SK-N-SH treated with all-trans-retinoic acid at 6 μM for 48 hours (cell line): Measurements from ENCODE around the gene KCNMA1.

ENCODE experiments used
- ATAC-seq: fragments of 200-7000 bp; cut with Tn5 transposase; 3 replicates; pipeline ENCODE4 v1.9.1; 2020; ENCODE audit warnings: mild to moderate bottlenecking, moderate library complexity
- ARNTL ChIP-seq: fragments of 450-650 bp; formaldehyde crosslinking; IDR thresholded peaks from 2 replicates; pipeline ENCODE4 v1.5.0; 2020; ENCODE audit warnings: low read depth, mild to moderate bottlenecking, moderate library complexity, borderline replicate concordance
- BACH2 ChIP-seq: fragments of 250-450 bp; sonication (Bioruptor Pico); IDR thresholded peaks from 2 replicates; pipeline ENCODE4 v1.9.0; 2021; ENCODE audit warnings: mild to moderate bottlenecking, borderline replicate concordance
- CSDC2 ChIP-seq: fragments of 250-450 bp; sonication (Bioruptor Pico); IDR thresholded peaks from 2 replicates; pipeline ENCODE4 v1.5.0; 2020; ENCODE audit warnings: mild to moderate bottlenecking, moderate library complexity
- GLIS3 ChIP-seq: fragments of 250-450 bp; sonication (Bioruptor Pico); IDR thresholded peaks from 2 replicates; pipeline ENCODE4 v1.5.0; 2020; ENCODE audit warnings: mild to moderate bottlenecking, moderate library complexity
- ISL1 ChIP-seq: fragments of 250-450 bp; sonication (Bioruptor Pico); IDR thresholded peaks from 2 replicates; pipeline ENCODE4 v2.1.2; 2022; ENCODE audit warnings: mild to moderate bottlenecking, moderate library complexity
- OSR1 ChIP-seq: fragments of 250-450 bp; sonication (Bioruptor Pico); IDR thresholded peaks from 2 replicates; pipeline ENCODE4 v1.8.0; 2022; ENCODE audit warnings: moderate library complexity, mild to moderate bottlenecking, inconsistent platforms
- RARB ChIP-seq: fragments of 250-450 bp; sonication (Bioruptor Pico); IDR thresholded peaks from 2 replicates; pipeline ENCODE4 v1.8.0; 2021; ENCODE audit warnings: mild to moderate bottlenecking, moderate library complexity
- SNAI2 ChIP-seq: fragments of 250-450 bp; sonication (Bioruptor Pico); IDR thresholded peaks from 2 replicates; pipeline ENCODE4 v1.5.0; 2020; ENCODE audit warnings: mild to moderate bottlenecking, moderate library complexity
- TCF4 ChIP-seq: fragments of 250-450 bp; sonication (Bioruptor Pico); IDR thresholded peaks from 2 replicates; pipeline ENCODE4 v1.8.0; 2021; ENCODE audit warnings: mild to moderate bottlenecking, moderate library complexity, borderline replicate concordance
- TOX ChIP-seq: fragments of 250-450 bp; sonication (Bioruptor Pico); IDR thresholded peaks from 2 replicates; pipeline ENCODE4 v1.8.0; 2021; ENCODE audit warnings: mild to moderate bottlenecking, moderate library complexity, borderline replicate concordance
- ZC3H10 ChIP-seq: fragments of 250-450 bp; sonication (Bioruptor Pico); IDR thresholded peaks from 2 replicates; pipeline ENCODE4 v1.5.1; 2021; ENCODE audit warnings: mild to moderate bottlenecking, moderate library complexity
- ZFP3 ChIP-seq: fragments of 250-450 bp; sonication (Bioruptor Pico); IDR thresholded peaks from 2 replicates; pipeline ENCODE4 v1.5.0; 2020; ENCODE audit warnings: mild to moderate bottlenecking, moderate library complexity
- ZFP30 ChIP-seq: fragments of 450-650 bp; formaldehyde crosslinking; IDR thresholded peaks from 2 replicates; pipeline ENCODE4 v1.5.0; 2022; ENCODE audit warnings: mild to moderate bottlenecking, moderate library complexity
- ZNF565 ChIP-seq: fragments of 450-650 bp; formaldehyde crosslinking; conservative IDR thresholded peaks from 2 replicates; pipeline ENCODE4 v1.5.0; 2020; ENCODE audit warnings: low read depth, mild to moderate bottlenecking, moderate library complexity
- ZNF70 ChIP-seq: fragments of 450-650 bp; formaldehyde crosslinking; IDR thresholded peaks from 2 replicates; pipeline ENCODE4 v1.5.0; 2020; ENCODE audit warnings: mild to moderate bottlenecking, moderate library complexity
- ZNF8 ChIP-seq: fragments of 450-650 bp; formaldehyde crosslinking; IDR thresholded peaks from 2 replicates; pipeline ENCODE4 v1.5.0; 2020; ENCODE audit warnings: mild to moderate bottlenecking, moderate library complexity
- TF ChIP-seq, protein P1 (sequence below): fragments of 250-450 bp; sonication (Bioruptor Pico); IDR thresholded peaks from 2 replicates; pipeline ENCODE4 v1.8.0; 2020; ENCODE audit warnings: mild to moderate bottlenecking, moderate library complexity, borderline replicate concordance
- TF ChIP-seq, protein P2 (sequence below): fragments of 250-450 bp; sonication (Bioruptor Pico); IDR thresholded peaks from 2 replicates; pipeline ENCODE4 v1.5.1; 2020; ENCODE audit warnings: low read depth, mild to moderate bottlenecking, moderate library complexity
- TF ChIP-seq, protein P3 (sequence below): fragments of 250-450 bp; sonication (Bioruptor Pico); IDR thresholded peaks from 2 replicates; pipeline ENCODE4 v1.5.0; 2020; ENCODE audit warnings: mild to moderate bottlenecking, moderate library complexity
- TF ChIP-seq, protein P4 (sequence below): fragments of 250-450 bp; sonication (Bioruptor Pico); IDR thresholded peaks from 2 replicates; pipeline ENCODE4 v1.5.1; 2021; ENCODE audit warnings: mild to moderate bottlenecking, moderate library complexity
- TF ChIP-seq, protein P5 (sequence below): fragments of 250-450 bp; sonication (Bioruptor Pico); IDR thresholded peaks from 2 replicates; pipeline ENCODE4 v1.8.0; 2021; ENCODE audit warnings: low read depth, mild to moderate bottlenecking, moderate library complexity, borderline replicate concordance

Gene KCNMA1

DNA sequence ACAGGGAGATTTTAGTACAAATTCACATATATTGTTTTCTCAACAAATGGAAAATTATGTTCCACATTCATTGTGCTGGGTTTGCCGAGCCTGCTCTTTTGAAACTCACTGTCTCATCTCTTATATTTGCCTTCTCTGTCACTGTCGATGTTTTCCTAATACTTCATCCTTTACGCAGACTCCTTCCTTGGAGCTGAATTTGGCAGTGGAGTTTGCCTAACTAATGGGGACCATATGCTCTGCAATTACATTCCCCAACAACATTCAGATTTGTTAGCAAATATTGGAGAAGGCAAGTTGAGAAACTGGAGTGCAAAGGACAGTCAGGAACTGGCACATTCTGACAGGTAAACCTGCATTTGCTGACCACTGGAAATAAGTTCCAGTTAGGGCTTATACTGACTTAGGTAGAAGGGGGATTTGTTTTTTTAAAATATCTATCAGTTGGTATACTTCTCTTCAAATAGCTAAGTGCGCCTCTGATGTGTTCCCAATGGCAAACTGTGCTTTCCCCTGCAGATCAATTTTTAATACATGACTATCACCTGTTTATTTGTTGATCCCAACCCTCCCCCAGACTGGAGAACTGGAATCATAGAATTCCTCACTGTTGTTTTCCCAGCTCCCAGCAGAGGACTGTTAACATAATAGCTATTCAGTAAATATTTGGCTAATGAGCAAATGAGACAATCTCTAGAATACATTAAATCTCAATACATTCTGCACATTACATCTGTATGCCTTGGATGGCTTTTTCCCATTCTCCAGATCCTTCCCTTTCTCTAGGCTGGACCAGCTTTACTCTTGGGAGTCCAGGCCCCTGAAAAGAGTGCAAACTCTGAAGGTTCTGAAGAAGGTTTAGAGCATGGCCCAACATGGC, 769.3 kb downstream of the KCNMA1 start:
- ATAC-seq = peak; percentile 78
- TF ChIP-seq, protein P1, sequence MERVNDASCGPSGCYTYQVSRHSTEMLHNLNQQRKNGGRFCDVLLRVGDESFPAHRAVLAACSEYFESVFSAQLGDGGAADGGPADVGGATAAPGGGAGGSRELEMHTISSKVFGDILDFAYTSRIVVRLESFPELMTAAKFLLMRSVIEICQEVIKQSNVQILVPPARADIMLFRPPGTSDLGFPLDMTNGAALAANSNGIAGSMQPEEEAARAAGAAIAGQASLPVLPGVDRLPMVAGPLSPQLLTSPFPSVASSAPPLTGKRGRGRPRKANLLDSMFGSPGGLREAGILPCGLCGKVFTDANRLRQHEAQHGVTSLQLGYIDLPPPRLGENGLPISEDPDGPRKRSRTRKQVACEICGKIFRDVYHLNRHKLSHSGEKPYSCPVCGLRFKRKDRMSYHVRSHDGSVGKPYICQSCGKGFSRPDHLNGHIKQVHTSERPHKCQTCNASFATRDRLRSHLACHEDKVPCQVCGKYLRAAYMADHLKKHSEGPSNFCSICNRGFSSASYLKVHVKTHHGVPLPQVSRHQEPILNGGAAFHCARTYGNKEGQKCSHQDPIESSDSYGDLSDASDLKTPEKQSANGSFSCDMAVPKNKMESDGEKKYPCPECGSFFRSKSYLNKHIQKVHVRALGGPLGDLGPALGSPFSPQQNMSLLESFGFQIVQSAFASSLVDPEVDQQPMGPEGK (CRISPR knock-in tag) = no peak
- no peak for TF ChIP-seq GLIS3 (CRISPR knock-in tag)
- no peak for TF ChIP-seq OSR1
- TF ChIP-seq ISL1 (CRISPR knock-in tag) = no peak
- TF ChIP-seq ZNF565 (CRISPR knock-in tag) = no peak
- no peak for TF ChIP-seq BACH2 (CRISPR knock-in tag)
- TF ChIP-seq SNAI2 (CRISPR knock-in tag) = no peak
- TF ChIP-seq, protein P2, sequence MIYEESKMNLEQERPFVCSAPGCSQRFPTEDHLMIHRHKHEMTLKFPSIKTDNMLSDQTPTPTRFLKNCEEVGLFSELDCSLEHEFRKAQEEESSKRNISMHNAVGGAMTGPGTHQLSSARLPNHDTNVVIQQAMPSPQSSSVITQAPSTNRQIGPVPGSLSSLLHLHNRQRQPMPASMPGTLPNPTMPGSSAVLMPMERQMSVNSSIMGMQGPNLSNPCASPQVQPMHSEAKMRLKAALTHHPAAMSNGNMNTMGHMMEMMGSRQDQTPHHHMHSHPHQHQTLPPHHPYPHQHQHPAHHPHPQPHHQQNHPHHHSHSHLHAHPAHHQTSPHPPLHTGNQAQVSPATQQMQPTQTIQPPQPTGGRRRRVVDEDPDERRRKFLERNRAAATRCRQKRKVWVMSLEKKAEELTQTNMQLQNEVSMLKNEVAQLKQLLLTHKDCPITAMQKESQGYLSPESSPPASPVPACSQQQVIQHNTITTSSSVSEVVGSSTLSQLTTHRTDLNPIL (CRISPR knock-in tag) = no peak
- TF ChIP-seq ZNF8 = no peak
- TF ChIP-seq, protein P3, sequence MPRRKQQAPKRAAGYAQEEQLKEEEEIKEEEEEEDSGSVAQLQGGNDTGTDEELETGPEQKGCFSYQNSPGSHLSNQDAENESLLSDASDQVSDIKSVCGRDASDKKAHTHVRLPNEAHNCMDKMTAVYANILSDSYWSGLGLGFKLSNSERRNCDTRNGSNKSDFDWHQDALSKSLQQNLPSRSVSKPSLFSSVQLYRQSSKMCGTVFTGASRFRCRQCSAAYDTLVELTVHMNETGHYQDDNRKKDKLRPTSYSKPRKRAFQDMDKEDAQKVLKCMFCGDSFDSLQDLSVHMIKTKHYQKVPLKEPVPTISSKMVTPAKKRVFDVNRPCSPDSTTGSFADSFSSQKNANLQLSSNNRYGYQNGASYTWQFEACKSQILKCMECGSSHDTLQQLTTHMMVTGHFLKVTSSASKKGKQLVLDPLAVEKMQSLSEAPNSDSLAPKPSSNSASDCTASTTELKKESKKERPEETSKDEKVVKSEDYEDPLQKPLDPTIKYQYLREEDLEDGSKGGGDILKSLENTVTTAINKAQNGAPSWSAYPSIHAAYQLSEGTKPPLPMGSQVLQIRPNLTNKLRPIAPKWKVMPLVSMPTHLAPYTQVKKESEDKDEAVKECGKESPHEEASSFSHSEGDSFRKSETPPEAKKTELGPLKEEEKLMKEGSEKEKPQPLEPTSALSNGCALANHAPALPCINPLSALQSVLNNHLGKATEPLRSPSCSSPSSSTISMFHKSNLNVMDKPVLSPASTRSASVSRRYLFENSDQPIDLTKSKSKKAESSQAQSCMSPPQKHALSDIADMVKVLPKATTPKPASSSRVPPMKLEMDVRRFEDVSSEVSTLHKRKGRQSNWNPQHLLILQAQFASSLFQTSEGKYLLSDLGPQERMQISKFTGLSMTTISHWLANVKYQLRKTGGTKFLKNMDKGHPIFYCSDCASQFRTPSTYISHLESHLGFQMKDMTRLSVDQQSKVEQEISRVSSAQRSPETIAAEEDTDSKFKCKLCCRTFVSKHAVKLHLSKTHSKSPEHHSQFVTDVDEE (CRISPR knock-in tag) = no peak
- TF ChIP-seq, protein P4, sequence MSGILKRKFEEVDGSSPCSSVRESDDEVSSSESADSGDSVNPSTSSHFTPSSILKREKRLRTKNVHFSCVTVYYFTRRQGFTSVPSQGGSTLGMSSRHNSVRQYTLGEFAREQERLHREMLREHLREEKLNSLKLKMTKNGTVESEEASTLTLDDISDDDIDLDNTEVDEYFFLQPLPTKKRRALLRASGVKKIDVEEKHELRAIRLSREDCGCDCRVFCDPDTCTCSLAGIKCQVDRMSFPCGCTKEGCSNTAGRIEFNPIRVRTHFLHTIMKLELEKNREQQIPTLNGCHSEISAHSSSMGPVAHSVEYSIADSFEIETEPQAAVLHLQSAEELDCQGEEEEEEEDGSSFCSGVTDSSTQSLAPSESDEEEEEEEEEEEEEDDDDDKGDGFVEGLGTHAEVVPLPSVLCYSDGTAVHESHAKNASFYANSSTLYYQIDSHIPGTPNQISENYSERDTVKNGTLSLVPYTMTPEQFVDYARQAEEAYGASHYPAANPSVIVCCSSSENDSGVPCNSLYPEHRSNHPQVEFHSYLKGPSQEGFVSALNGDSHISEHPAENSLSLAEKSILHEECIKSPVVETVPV (CRISPR knock-in tag) = no peak
- no peak for TF ChIP-seq ZC3H10 (CRISPR knock-in tag)
- TF ChIP-seq, all 23 proteins: peak for 0

DNA sequence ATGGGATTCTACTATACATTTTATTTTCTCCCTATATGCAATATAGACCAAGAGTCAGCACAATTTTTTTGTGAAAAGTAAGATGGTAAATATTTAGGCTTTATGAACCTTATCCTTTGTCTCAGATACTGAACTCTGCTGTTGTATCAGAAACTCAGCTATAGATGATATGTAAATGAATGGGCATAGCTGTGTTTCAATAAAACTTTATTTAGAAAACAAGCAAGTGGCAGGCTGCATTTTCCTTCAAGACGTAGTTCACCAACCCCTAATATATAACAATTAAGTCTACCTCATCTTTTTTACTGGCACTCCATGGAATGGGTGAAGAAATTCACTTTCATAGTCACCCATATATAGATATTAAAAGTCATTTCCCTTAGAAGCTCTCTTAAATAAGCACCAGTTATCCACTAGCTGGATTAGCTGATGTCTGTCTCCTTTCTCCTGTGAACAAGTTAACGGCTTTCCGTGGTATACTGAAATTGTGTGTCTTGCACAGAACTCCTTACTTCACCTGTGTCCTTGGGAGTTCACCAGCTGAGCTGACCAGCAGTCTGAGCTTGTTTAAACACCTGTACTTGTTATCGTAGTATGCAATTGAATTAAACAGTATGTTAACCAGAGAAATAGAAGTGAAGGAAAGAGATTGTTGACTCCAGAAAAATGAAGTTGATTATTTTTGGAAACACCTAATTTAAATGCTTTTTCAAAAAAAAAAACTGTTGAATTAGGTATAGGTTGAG, 770.6 kb downstream of the KCNMA1 start:
- no peak for ATAC-seq
- TF ChIP-seq SNAI2 (CRISPR knock-in tag) = no peak
- TF ChIP-seq GLIS3 (CRISPR knock-in tag) = no peak
- TF ChIP-seq, protein P2 (CRISPR knock-in tag) = no peak
- TF ChIP-seq, protein P5, sequence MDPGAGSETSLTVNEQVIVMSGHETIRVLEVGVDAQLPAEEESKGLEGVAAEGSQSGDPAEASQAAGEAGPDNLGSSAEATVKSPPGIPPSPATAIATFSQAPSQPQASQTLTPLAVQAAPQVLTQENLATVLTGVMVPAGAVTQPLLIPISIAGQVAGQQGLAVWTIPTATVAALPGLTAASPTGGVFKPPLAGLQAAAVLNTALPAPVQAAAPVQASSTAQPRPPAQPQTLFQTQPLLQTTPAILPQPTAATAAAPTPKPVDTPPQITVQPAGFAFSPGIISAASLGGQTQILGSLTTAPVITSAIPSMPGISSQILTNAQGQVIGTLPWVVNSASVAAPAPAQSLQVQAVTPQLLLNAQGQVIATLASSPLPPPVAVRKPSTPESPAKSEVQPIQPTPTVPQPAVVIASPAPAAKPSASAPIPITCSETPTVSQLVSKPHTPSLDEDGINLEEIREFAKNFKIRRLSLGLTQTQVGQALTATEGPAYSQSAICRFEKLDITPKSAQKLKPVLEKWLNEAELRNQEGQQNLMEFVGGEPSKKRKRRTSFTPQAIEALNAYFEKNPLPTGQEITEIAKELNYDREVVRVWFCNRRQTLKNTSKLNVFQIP (CRISPR knock-in tag) = no peak
- TF ChIP-seq ZNF565 (CRISPR knock-in tag) = no peak
- TF ChIP-seq CSDC2 (CRISPR knock-in tag) = no peak
- no peak for TF ChIP-seq ZC3H10 (CRISPR knock-in tag)
- TF ChIP-seq, protein P4 (CRISPR knock-in tag) = no peak
- no peak for TF ChIP-seq BACH2 (CRISPR knock-in tag)
- no peak for TF ChIP-seq ZFP3
- TF ChIP-seq, protein P3 (CRISPR knock-in tag) = no peak
- TF ChIP-seq ZFP30 (CRISPR knock-in tag) = no peak
- TF ChIP-seq ZNF8 = no peak
- no peak for TF ChIP-seq ARNTL (CRISPR knock-in tag)
- no peak for TF ChIP-seq RARB (CRISPR knock-in tag)
- no peak for TF ChIP-seq ZNF70 (CRISPR knock-in tag)
- TF ChIP-seq ISL1 (CRISPR knock-in tag) = no peak
- TF ChIP-seq TOX = no peak
- TF ChIP-seq TCF4 (CRISPR knock-in tag) = no peak
